Mesendoderm (in vitro differentiated cells): ENCODE results near the gene ZNF79.

Source experiments
- DNase-seq: peaks from one replicate; pipeline ENCODE4 v3.0.0; 2013
- H2AK5ac ChIP-seq: 2 replicates; pipeline ENCODE4 v1.6.1; 2013; ENCODE audit warnings: low read length, inconsistent platforms
- H2BK120ac ChIP-seq: 2 replicates; pipeline ENCODE4 v1.6.1; 2013; ENCODE audit warnings: low read depth, mild to moderate bottlenecking, low read length, moderate library complexity, mixed read lengths
- H2BK15ac ChIP-seq: replicated peaks from 2 replicates; pipeline ENCODE4 v1.6.1; 2013; ENCODE audit warnings: low read depth, mild to moderate bottlenecking, moderate library complexity
- H2BK5ac ChIP-seq: 2 replicates; pipeline ENCODE4 v1.6.1; 2013; ENCODE audit warnings: low read length, inconsistent platforms
- H3K18ac ChIP-seq: 2 replicates; pipeline ENCODE4 v1.6.1; 2013; ENCODE audit warnings: mild to moderate bottlenecking, low read length, mixed read lengths
- H3K23ac ChIP-seq: one replicate; pipeline ENCODE4 v1.6.1; 2013; ENCODE audit warnings: low read length
- H3K27ac ChIP-seq: 2 replicates; pipeline ENCODE4 v1.5.1; 2013; ENCODE audit warnings: low read depth, mild to moderate bottlenecking, inconsistent platforms, low read length, moderate library complexity
- H3K27me3 ChIP-seq: 2 replicates; pipeline ENCODE4 v1.6.1; 2013; ENCODE audit warnings: low read length, control low read depth, mild to moderate bottlenecking, inconsistent platforms; ENCODE audit not compliant: insufficient read depth, poor library complexity
- H3K36me3 ChIP-seq: 2 replicates; pipeline ENCODE4 v1.6.1; 2013; ENCODE audit warnings: low read length, inconsistent platforms; ENCODE audit not compliant: control insufficient read depth, insufficient read depth
- H3K4ac ChIP-seq: one replicate; pipeline ENCODE4 v1.6.1; 2013; ENCODE audit warnings: low read depth, mild to moderate bottlenecking, low read length, moderate library complexity
- H3K4me1 ChIP-seq: 2 replicates; pipeline ENCODE4 v1.6.1; 2013; ENCODE audit warnings: low read depth, low read length, inconsistent platforms; ENCODE audit not compliant: control insufficient read depth
- H3K4me2 ChIP-seq: 2 replicates; pipeline ENCODE4 v1.6.1; 2013; ENCODE audit warnings: low read length
- H3K4me3 ChIP-seq: 2 replicates; pipeline ENCODE4 v1.5.1; 2013; ENCODE audit warnings: mild to moderate bottlenecking, low read length
- H3K56ac ChIP-seq: one replicate; pipeline ENCODE4 v1.6.1; 2013; ENCODE audit warnings: low read length
- H3K79me1 ChIP-seq: 2 replicates; pipeline ENCODE4 v1.6.1; 2013; ENCODE audit warnings: low read length, inconsistent platforms
- H3K79me2 ChIP-seq: 2 replicates; pipeline ENCODE4 v1.6.1; 2013; ENCODE audit warnings: mild to moderate bottlenecking, low read length; ENCODE audit not compliant: control insufficient read depth, insufficient read depth
- H3K9ac ChIP-seq: 2 replicates; pipeline ENCODE4 v1.6.1; 2013; ENCODE audit warnings: low read length, inconsistent platforms
- H4K5ac ChIP-seq: one replicate; pipeline ENCODE4 v1.6.1; 2013; ENCODE audit warnings: low read length
- H4K8ac ChIP-seq: one replicate; pipeline ENCODE4 v1.6.1; 2013; ENCODE audit warnings: low read depth, mild to moderate bottlenecking, control low read depth, low read length, moderate library complexity
- WGBS: extraction: QIAGEN DNeasy Blood & Tissue Kit; methylation state at CpG from one replicate; pipeline ENCODE4 v1.1.7; 2013; ENCODE audit warnings: low lambda C conversion rate, missing lambda C conversion rate; ENCODE audit not compliant: insufficient coverage; ENCODE audit errors: extremely low coverage; 5-methylcytosine and 5-hydroxymethylcytosine counted together

The ZNF79 gene

DNA sequence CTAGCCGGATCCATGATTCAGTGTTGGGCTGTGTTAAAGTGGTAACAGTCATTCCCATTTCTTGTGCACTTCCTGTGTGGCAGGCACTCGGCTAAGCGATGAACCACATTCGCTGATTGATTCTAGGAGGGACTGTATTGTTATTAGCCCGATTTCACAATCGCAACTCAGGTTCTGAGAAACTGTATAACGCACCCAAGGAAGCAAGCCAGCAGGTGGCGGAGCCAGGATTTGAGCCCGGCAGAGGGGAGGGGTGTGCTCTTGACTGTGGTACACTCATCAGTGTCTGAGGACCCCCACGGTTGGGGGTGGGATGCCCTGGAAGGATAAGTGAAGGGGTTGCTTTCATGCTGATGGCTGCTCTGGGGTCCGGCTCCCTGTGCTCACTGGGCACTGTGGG lies 61.8 kb downstream of the ZNF79 start:
- H4K5ac ChIP-seq: no peak overlapping the region
- no peaks in the 10 kb centered on the region for H3K79me1 ChIP-seq
- no peak overlapping the region for H3K4me2 ChIP-seq
- no peak overlapping the region for H2BK15ac ChIP-seq
- no peak overlapping the region for H3K18ac ChIP-seq
- H4K8ac ChIP-seq: no peak overlapping the region
- H3K27ac ChIP-seq: no peak overlapping the region
- no peak for DNase-seq
- no peak overlapping the region for H2BK5ac ChIP-seq
- no peak overlapping the region for H3K4ac ChIP-seq
- H3K36me3 ChIP-seq: no peaks in the 10 kb centered on the region
- H3K23ac ChIP-seq: no peak overlapping the region
- no peaks in the 10 kb centered on the region for H3K79me2 ChIP-seq
- H3K9ac ChIP-seq: no peak overlapping the region
- no peaks in the 10 kb centered on the region for H3K4me1 ChIP-seq
- no peak overlapping the region for H2BK120ac ChIP-seq
- no CpG with 5 or more reads among the region's 11 CpGs for WGBS
- H2AK5ac ChIP-seq: no peak overlapping the region
- H3K4me3 ChIP-seq: no peak overlapping the region
- H3K56ac ChIP-seq: no peak overlapping the region
- H3K27me3 ChIP-seq: no peaks in the 10 kb centered on the region

DNA sequence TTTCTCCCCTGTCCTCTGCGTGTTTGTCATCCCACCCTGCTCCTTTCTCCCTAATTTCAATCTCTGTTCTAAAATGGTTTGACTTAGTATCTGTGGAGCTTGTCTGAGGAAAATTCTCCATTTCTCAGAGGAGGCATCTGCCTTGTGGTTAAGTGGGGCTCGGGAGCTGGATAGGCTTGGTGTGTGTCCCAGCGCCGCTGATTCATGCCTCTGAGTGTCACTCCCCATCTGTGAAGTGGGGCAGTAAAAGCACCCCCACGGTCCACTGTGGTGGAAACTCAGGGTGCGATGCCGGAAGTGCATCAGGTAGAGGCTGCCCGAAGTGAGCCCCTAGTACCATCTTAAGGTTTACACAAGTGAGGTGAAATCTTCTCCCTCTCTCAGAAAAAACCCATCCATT lies 64.8 kb downstream of the ZNF79 start:
- WGBS: no CpG with 5 or more reads among the region's 8 CpGs
- Histone ChIP-seq H2BK15ac (no peak overlapping the region), H3K18ac (no peak overlapping the region)

DNA sequence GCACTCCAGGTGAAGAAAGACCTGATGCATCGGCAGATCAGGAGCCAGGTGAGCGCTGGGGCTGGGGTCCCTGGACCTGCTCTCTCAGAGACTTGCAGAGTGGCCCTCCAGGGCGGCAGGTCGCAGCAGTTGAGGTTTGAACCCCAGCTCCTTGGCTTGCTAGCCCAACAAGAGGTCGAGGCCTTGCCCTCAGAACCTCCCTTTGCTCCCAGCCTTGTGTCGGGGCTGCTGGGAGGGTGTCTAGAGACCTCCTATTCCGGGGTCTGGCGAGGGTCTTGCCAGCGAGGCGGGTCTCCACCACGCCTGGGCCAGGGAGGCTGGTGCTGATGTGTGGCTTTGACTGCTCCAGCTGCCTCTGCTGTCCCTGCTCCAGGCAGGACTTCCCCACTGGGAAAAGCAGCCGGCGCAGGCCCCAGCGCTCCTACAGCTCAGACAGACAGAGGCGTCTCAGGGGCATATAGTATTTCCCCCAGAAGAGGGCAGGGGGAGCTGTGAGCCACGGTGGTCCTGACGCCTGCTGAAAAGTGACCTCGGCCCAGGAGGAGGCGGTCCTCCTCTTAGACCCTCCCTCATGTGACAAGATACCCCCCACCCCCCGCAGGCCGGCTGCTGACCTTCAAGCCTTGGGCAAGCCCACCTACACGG lies 65.4 kb downstream of the ZNF79 start:
- Histone ChIP-seq H4K8ac (no peak overlapping the region), H3K18ac (no peak overlapping the region), H2BK120ac (no peak overlapping the region), H2BK5ac (no peak overlapping the region), H2AK5ac (no peak overlapping the region), H3K27me3 (no peaks in the 10 kb centered on the region), H3K79me1 (no peaks in the 10 kb centered on the region), H3K4me1 (no peaks in the 10 kb centered on the region), H3K27ac (no peak overlapping the region), H3K23ac (no peak overlapping the region), H3K4ac (no peak overlapping the region), H3K9ac (no peak overlapping the region), H3K4me2 (no peak overlapping the region), H4K5ac (no peak overlapping the region), H3K79me2 (no peaks in the 10 kb centered on the region), H3K56ac (no peak overlapping the region), H3K36me3 (no peaks in the 10 kb centered on the region), H2BK15ac (no peak overlapping the region), H3K4me3 (no peak overlapping the region)
- DNase-seq: peak; percentile 91
- no CpG with 5 or more reads among the region's 22 CpGs for WGBS

More for the DNA sequence above, 64.8 kb downstream of the ZNF79 start:
- no peak for DNase-seq
- Histone ChIP-seq H3K23ac (no peak overlapping the region), H2AK5ac (no peak overlapping the region), H3K36me3 (no peaks in the 10 kb centered on the region), H2BK5ac (no peak overlapping the region), H3K9ac (no peak overlapping the region), H3K27me3 (no peaks in the 10 kb centered on the region), H2BK120ac (no peak overlapping the region), H4K8ac (no peak overlapping the region), H3K4me2 (no peak overlapping the region), H3K56ac (no peak overlapping the region), H3K79me1 (no peaks in the 10 kb centered on the region), H3K79me2 (no peaks in the 10 kb centered on the region), H3K4me3 (no peak overlapping the region), H4K5ac (no peak overlapping the region), H3K4ac (no peak overlapping the region), H3K27ac (no peak overlapping the region), H3K4me1 (no peaks in the 10 kb centered on the region)

DNA sequence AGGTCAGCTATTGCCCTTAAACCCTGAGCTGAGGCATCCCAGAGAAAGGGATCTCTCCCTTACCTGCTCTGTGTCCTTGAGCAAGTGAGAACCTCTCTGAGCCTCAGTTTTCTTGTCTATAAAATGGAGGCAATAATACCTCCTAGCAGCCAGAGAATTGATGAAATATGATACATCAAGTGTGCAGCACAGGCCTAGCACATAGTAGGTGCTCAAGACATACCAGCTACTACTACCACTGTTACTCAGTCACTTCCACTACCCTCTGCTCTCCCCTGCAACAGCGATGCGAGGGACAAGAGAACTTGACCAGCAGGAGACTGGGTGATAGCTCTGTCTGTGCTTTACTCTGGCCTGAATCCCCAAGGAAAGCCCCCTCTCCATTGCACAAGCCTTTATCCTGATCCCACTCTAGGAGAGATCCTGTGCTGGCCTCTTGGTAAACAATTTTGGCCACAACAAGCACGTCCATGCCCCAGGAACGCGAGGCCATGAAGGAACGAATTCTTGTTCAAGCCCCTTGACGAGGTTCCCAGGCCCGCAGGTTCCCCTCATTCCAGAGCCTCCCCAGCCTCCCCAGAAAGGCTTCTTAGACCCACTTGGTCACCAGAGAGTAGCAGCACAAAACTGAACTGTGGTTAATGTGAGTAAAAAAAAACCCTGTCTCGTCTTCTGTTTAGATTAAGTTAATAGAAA lies 66.5 kb downstream of the ZNF79 start:
- DNase-seq: no peak
- Histone ChIP-seq H2BK5ac (no peak overlapping the region), H3K27ac (no peak overlapping the region), H2AK5ac (no peak overlapping the region), H3K23ac (no peak overlapping the region), H3K4me1 (no peaks in the 10 kb centered on the region), H3K36me3 (no peaks in the 10 kb centered on the region), H3K79me2 (no peaks in the 10 kb centered on the region), H3K27me3 (no peaks in the 10 kb centered on the region), H3K4me2 (no peak overlapping the region), H3K79me1 (no peaks in the 10 kb centered on the region), H3K56ac (no peak overlapping the region), H4K8ac (no peak overlapping the region), H3K4ac (no peak overlapping the region), H3K4me3 (no peak overlapping the region), H3K18ac (no peak overlapping the region), H4K5ac (no peak overlapping the region), H3K9ac (no peak overlapping the region), H2BK120ac (no peak overlapping the region), H2BK15ac (no peak overlapping the region)
- no CpG with 5 or more reads among the region's 9 CpGs for WGBS

DNA sequence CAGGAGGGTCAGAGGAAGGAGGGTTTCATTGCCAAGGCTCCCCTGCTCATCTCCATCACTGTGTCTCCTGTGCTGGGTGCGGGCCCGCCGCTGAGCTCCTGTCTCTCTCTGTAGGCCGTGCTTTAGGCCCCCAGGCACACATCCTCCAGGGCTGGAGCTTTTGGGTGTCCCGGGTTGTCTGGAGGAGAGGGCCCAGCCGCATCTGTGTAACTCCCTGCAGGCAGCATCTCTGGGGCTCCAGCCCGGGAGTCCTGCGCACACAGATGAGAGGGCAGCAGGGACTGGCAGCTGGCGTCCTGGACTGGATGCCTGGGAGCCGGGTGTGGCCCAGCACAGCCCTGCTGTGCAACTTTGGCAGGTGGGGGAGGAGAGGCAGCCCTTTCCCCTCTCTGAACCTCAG lies 67.3 kb downstream of the ZNF79 start:
- no peak overlapping the region for H2BK120ac ChIP-seq
- H4K8ac ChIP-seq: no peak overlapping the region
- no peaks in the 10 kb centered on the region for H3K27me3 ChIP-seq
- H3K23ac ChIP-seq: no peak overlapping the region
- no peak for DNase-seq
- no peaks in the 10 kb centered on the region for H3K79me2 ChIP-seq
- no peak overlapping the region for H3K9ac ChIP-seq
- H3K36me3 ChIP-seq: peaks cover 1% of the 10 kb centered on the region
- WGBS: no CpG with 5 or more reads among the region's 10 CpGs
- H3K18ac ChIP-seq: no peak overlapping the region
- no peak overlapping the region for H3K56ac ChIP-seq
- H3K27ac ChIP-seq: no peak overlapping the region
- no peak overlapping the region for H2BK15ac ChIP-seq
- no peak overlapping the region for H3K4me2 ChIP-seq
- no peak overlapping the region for H2BK5ac ChIP-seq
- H4K5ac ChIP-seq: no peak overlapping the region
- H3K79me1 ChIP-seq: no peaks in the 10 kb centered on the region
- H3K4me3 ChIP-seq: no peak overlapping the region
- no peak overlapping the region for H3K4ac ChIP-seq
- H3K4me1 ChIP-seq: no peaks in the 10 kb centered on the region
- no peak overlapping the region for H2AK5ac ChIP-seq

DNA sequence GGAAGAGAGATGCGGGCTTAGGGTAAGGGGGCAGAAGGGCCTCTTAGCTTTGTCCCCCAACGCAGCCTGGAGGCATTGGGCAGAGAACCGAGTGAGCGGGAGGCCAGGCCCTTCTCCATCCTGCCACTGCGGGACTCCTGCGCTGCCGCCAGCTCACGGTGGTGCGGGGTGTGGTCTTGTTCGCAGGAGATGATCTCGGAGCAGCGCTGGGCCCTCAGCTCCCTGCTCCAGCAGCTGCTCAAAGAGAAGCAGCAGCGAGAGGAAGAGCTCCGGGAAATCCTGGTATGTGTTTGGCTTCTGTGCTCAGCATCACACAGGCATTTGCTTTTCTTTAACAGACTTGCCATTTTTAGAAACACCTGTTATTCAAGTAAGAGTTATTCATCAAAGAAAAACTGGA lies 68.4 kb downstream of the ZNF79 start:
- no peak overlapping the region for H3K18ac ChIP-seq
- no peak overlapping the region for H2BK120ac ChIP-seq
- no peaks in the 10 kb centered on the region for H3K79me1 ChIP-seq
- no peak overlapping the region for H3K4ac ChIP-seq
- H3K9ac ChIP-seq: no peak overlapping the region
- H3K27me3 ChIP-seq: no peaks in the 10 kb centered on the region
- H3K27ac ChIP-seq: no peak overlapping the region
- H4K8ac ChIP-seq: no peak overlapping the region
- no peaks in the 10 kb centered on the region for H3K4me1 ChIP-seq
- no peak overlapping the region for H2BK5ac ChIP-seq
- H3K56ac ChIP-seq: no peak overlapping the region
- H2BK15ac ChIP-seq: no peak overlapping the region
- H3K4me3 ChIP-seq: no peak overlapping the region
- DNase-seq: no peak
- H4K5ac ChIP-seq: no peak overlapping the region
- no peaks in the 10 kb centered on the region for H3K79me2 ChIP-seq
- peaks cover 1% of the 10 kb centered on the region for H3K36me3 ChIP-seq
- no CpG with 5 or more reads among the region's 14 CpGs for WGBS
- no peak overlapping the region for H3K4me2 ChIP-seq
- H2AK5ac ChIP-seq: no peak overlapping the region
- no peak overlapping the region for H3K23ac ChIP-seq
